Measurements from ENCODE around the gene CAPS2. TPM values are rescaled to one million over a fixed set of nuclear protein-coding genes. Genes with fewer than 3 reads are reported as not detected.
A peak's percentile ranks its signal among the peaks of the same experiment; 100 is the strongest.

Gene CAPS2
- polyA plus RNA-seq, 1 donor from 2014 or later: 2.1 TPM

GRCh38 chr12:75289753-75290152 is 40.4 kb downstream of the CAPS2 start:
- no peak overlapping the region for H3K4me3 ChIP-seq (ENCODE audit: low read length)
- no peaks in the 10 kb centered on the region for H3K9me2 ChIP-seq (ENCODE audit: insufficient read depth, low read length)
- no peaks in the 10 kb centered on the region for H3K36me3 ChIP-seq (ENCODE audit: insufficient read depth, low read length)
- no peak overlapping the region for H3K4me2 ChIP-seq (ENCODE audit: low read length)
- no peaks in the 10 kb centered on the region for H3K27me3 ChIP-seq (ENCODE audit: insufficient read depth, low read depth, low read length)
- H2AFZ ChIP-seq (ENCODE audit: low read depth, low read length): no peak overlapping the region
- H3K9me3 ChIP-seq (ENCODE audit: low read length): no peaks in the 10 kb centered on the region
- H3K9ac ChIP-seq (ENCODE audit: low read length): no peak overlapping the region
- no peak overlapping the region for H3K27ac ChIP-seq (ENCODE audit: low read length)
- H4K20me1 ChIP-seq (ENCODE audit: insufficient read depth): no peaks in the 10 kb centered on the region
- no peaks in the 10 kb centered on the region for H3K79me2 ChIP-seq (replicated peaks; ENCODE audit: insufficient read depth, low read length)
- TF ChIP-seq, protein P1, sequence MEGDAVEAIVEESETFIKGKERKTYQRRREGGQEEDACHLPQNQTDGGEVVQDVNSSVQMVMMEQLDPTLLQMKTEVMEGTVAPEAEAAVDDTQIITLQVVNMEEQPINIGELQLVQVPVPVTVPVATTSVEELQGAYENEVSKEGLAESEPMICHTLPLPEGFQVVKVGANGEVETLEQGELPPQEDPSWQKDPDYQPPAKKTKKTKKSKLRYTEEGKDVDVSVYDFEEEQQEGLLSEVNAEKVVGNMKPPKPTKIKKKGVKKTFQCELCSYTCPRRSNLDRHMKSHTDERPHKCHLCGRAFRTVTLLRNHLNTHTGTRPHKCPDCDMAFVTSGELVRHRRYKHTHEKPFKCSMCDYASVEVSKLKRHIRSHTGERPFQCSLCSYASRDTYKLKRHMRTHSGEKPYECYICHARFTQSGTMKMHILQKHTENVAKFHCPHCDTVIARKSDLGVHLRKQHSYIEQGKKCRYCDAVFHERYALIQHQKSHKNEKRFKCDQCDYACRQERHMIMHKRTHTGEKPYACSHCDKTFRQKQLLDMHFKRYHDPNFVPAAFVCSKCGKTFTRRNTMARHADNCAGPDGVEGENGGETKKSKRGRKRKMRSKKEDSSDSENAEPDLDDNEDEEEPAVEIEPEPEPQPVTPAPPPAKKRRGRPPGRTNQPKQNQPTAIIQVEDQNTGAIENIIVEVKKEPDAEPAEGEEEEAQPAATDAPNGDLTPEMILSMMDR (IDR thresholded peaks at IDR 0.05; ENCODE audit: poor library complexity, severe bottlenecking): peak; percentile 72
- no peak for TF ChIP-seq EP300 (conservative IDR thresholded peaks at IDR 0.05; ENCODE audit: poor library complexity, severe bottlenecking)
- TF ChIP-seq TAF1 (IDR thresholded peaks at IDR 0.05; ENCODE audit: low read depth): no peak
- TF ChIP-seq REST (IDR thresholded peaks at IDR 0.05; ENCODE audit: borderline replicate concordance): no peak
- TF ChIP-seq RAD21 (conservative IDR thresholded peaks at IDR 0.05): peak; percentile 87
- no peak for TF ChIP-seq POLR2AphosphoS5 (IDR thresholded peaks at IDR 0.05)
- TF ChIP-seq SMC3 (conservative IDR thresholded peaks at IDR 0.05; ENCODE audit: poor library complexity): peak; percentile 89
- no peak for TF ChIP-seq MXI1 (conservative IDR thresholded peaks at IDR 0.05; ENCODE audit: poor library complexity, severe bottlenecking)
- TF ChIP-seq EZH2 (IDR thresholded peaks at IDR 0.05; ENCODE audit: borderline replicate concordance, insufficient read depth, low read length, poor library complexity, severe bottlenecking): no peak
- no peaks in the 10 kb centered on the region for H3F3A ChIP-seq (ENCODE audit: insufficient read depth, low read length, poor library complexity, severe bottlenecking)

- Histone ChIP-seq H4K20me1 (ENCODE audit: insufficient read depth) (no peaks in the 10 kb centered on the region), H2AFZ (ENCODE audit: low read depth, low read length) (no peak overlapping the region), H3K9me3 (ENCODE audit: low read length) (no peaks in the 10 kb centered on the region), H3F3A (ENCODE audit: insufficient read depth, low read length, poor library complexity, severe bottlenecking) (no peaks in the 10 kb centered on the region), H3K4me3 (ENCODE audit: low read length) (no peak overlapping the region), H3K27me3 (ENCODE audit: insufficient read depth, low read depth, low read length) (no peaks in the 10 kb centered on the region), H3K79me2 (replicated peaks; ENCODE audit: insufficient read depth, low read length) (no peaks in the 10 kb centered on the region), H3K27ac (ENCODE audit: low read length) (no peak overlapping the region), H3K36me3 (ENCODE audit: insufficient read depth, low read length) (no peaks in the 10 kb centered on the region), H3K9me2 (ENCODE audit: insufficient read depth, low read length) (no peaks in the 10 kb centered on the region), H3K4me2 (ENCODE audit: low read length) (no peak overlapping the region), H3K9ac (ENCODE audit: low read length) (no peak overlapping the region)
- TF ChIP-seq EZH2 (IDR thresholded peaks at IDR 0.05; ENCODE audit: borderline replicate concordance, insufficient read depth, low read length, poor library complexity, severe bottlenecking) (no peak), RAD21 (conservative IDR thresholded peaks at IDR 0.05) (no peak), EP300 (conservative IDR thresholded peaks at IDR 0.05; ENCODE audit: poor library complexity, severe bottlenecking) (no peak), REST (IDR thresholded peaks at IDR 0.05; ENCODE audit: borderline replicate concordance) (no peak), POLR2AphosphoS5 (IDR thresholded peaks at IDR 0.05) (no peak), SMC3 (conservative IDR thresholded peaks at IDR 0.05; ENCODE audit: poor library complexity) (no peak), MXI1 (conservative IDR thresholded peaks at IDR 0.05; ENCODE audit: poor library complexity, severe bottlenecking) (no peak), TAF1 (IDR thresholded peaks at IDR 0.05; ENCODE audit: low read depth) (no peak)
- TF ChIP-seq, protein P1 (IDR thresholded peaks at IDR 0.05; ENCODE audit: poor library complexity, severe bottlenecking): no peak
Observed at GRCh38 chr12:75288860-75289259, 41.3 kb downstream of the CAPS2 start.

Measured in neural cell (in vitro differentiated cells).